Neural cell (in vitro differentiated cells): Measurements from ENCODE around the gene MICU1. TPM values are rescaled to one million over a fixed set of nuclear protein-coding genes. Genes with fewer than 3 reads are reported as not detected.

Source experiments
- H2AFZ ChIP-seq: fragments of 200-600, 300-800 bp; sonication (generic), shearing (Covaris generic); 2 replicates; pipeline ENCODE4 v1.6.0; 2014; ENCODE audit warnings: low read depth, mild to moderate bottlenecking, antibody characterized with exemption, low read length, moderate library complexity
- H3F3A ChIP-seq: fragments of 200-600 bp; shearing (Covaris generic); 2 replicates; pipeline ENCODE4 v1.6.1; 2016; ENCODE audit warnings: mild to moderate bottlenecking, moderate library complexity, mixed read lengths, antibody characterized with exemption, low read length; ENCODE audit not compliant: insufficient read depth, poor library complexity, severe bottlenecking
- H3K27ac ChIP-seq: fragments of 200-600, 300-800 bp; sonication (generic), shearing (Covaris generic); 2 replicates; pipeline ENCODE4 v1.5.1; 2014; ENCODE audit warnings: mild to moderate bottlenecking, low read length, moderate library complexity
- H3K27me3 ChIP-seq: fragments of 300-800, 200-600 bp; sonication (generic), shearing (Covaris generic); 2 replicates; pipeline ENCODE4 v1.6.0; 2014; ENCODE audit warnings: mild to moderate bottlenecking, low read depth, low read length, moderate library complexity; ENCODE audit not compliant: insufficient read depth
- H3K36me3 ChIP-seq: fragments of 300-800, 200-600 bp; sonication (generic), shearing (Covaris generic); 2 replicates; pipeline ENCODE4 v1.5.1; 2014; ENCODE audit warnings: mild to moderate bottlenecking, antibody characterized with exemption, low read length, moderate library complexity; ENCODE audit not compliant: insufficient read depth
- H3K4me2 ChIP-seq: fragments of 300-800, 200-600 bp; sonication (generic), shearing (Covaris generic); 2 replicates; pipeline ENCODE4 v1.6.0; 2014; ENCODE audit warnings: mild to moderate bottlenecking, low read length
- H3K4me3 ChIP-seq: fragments of 300-800, 200-600 bp; sonication (generic), shearing (Covaris generic); 2 replicates; pipeline ENCODE4 v1.5.1; 2014; ENCODE audit warnings: mild to moderate bottlenecking, low read length, moderate library complexity
- H3K79me2 ChIP-seq: fragments of 200-600 bp; shearing (Covaris generic); replicated peaks from 2 replicates; pipeline ENCODE4 v1.6.0; 2014; ENCODE audit warnings: mild to moderate bottlenecking, low read length, moderate library complexity; ENCODE audit not compliant: insufficient read depth
- H3K9ac ChIP-seq: fragments of 300-800, 200-600 bp; sonication (generic), shearing (Covaris generic); 2 replicates; pipeline ENCODE4 v1.6.1; 2016; ENCODE audit warnings: mild to moderate bottlenecking, low read length, mixed read lengths
- H3K9me2 ChIP-seq: fragments of 200-600 bp; shearing (Covaris generic); 2 replicates; pipeline ENCODE4 v1.6.1; 2016; ENCODE audit warnings: mild to moderate bottlenecking, low read length, mixed read lengths; ENCODE audit not compliant: insufficient read depth
- H3K9me3 ChIP-seq: fragments of 200-600, 300-800 bp; sonication (generic), shearing (Covaris generic); 2 replicates; pipeline ENCODE4 v1.6.1; 2016; ENCODE audit warnings: mild to moderate bottlenecking, mixed run types, low read length, moderate library complexity, mixed read lengths
- H4K20me1 ChIP-seq: fragments of 200-600 bp; shearing (Covaris generic); 2 replicates; pipeline ENCODE4 v1.6.1; 2016; ENCODE audit warnings: mild to moderate bottlenecking, mixed run types; ENCODE audit not compliant: insufficient read depth
- EP300 ChIP-seq: fragments of 450-650 bp; conservative IDR thresholded peaks from 2 replicates; pipeline ENCODE4 v1.6.1; 2014; ENCODE audit warnings: antibody characterized with exemption, mild to moderate bottlenecking, moderate library complexity; ENCODE audit not compliant: poor library complexity, severe bottlenecking
- EZH2 ChIP-seq: fragments of 200-600, 300-800 bp; shearing (Covaris generic), sonication (generic); IDR thresholded peaks from 2 replicates; pipeline ENCODE4 v1.6.1; 2014; ENCODE audit warnings: antibody characterized with exemption, low read length, borderline replicate concordance, mild to moderate bottlenecking; ENCODE audit not compliant: insufficient read depth, poor library complexity, severe bottlenecking
- MXI1 ChIP-seq: fragments of 450-650 bp; conservative IDR thresholded peaks from 2 replicates; pipeline ENCODE4 v1.6.1; 2014; ENCODE audit warnings: antibody characterized with exemption, mild to moderate bottlenecking; ENCODE audit not compliant: poor library complexity, severe bottlenecking
- POLR2AphosphoS5 ChIP-seq: IDR thresholded peaks from 2 replicates; pipeline ENCODE4 v1.6.1; 2012
- RAD21 ChIP-seq: fragments of 450-650 bp; conservative IDR thresholded peaks from 2 replicates; pipeline ENCODE4 v1.6.1; 2014; ENCODE audit warnings: antibody characterized with exemption, mild to moderate bottlenecking, moderate library complexity
- SMC3 ChIP-seq: fragments of 450-650 bp; conservative IDR thresholded peaks from 2 replicates; pipeline ENCODE4 v1.6.1; 2014; ENCODE audit warnings: antibody characterized with exemption, mild to moderate bottlenecking, moderate library complexity; ENCODE audit not compliant: poor library complexity
- TAF1 ChIP-seq: IDR thresholded peaks from 2 replicates; pipeline ENCODE4 v1.6.1; 2012; ENCODE audit warnings: low read depth
- polyA plus RNA-seq: library from polyadenylated mRNA; depleted of rRNA; stranded (reverse); fragments of >200 nt; gene quantifications from 2 replicates; pipeline ENCODE4 v1.2.3, GENCODE V29; 2014
- TF ChIP-seq, protein P1 (sequence below): IDR thresholded peaks from 2 replicates; pipeline ENCODE4 v1.6.1; 2012; ENCODE audit warnings: borderline replicate concordance
- TF ChIP-seq, protein P2 (sequence below): fragments of 450-650 bp; IDR thresholded peaks from 2 replicates; pipeline ENCODE4 v1.5.1; 2014; ENCODE audit warnings: antibody characterized with exemption, mild to moderate bottlenecking, moderate library complexity; ENCODE audit not compliant: poor library complexity, severe bottlenecking

Gene MICU1
- polyA plus RNA-seq, 1 donor from 2014 or later, result 86.0 TPM

DNA sequence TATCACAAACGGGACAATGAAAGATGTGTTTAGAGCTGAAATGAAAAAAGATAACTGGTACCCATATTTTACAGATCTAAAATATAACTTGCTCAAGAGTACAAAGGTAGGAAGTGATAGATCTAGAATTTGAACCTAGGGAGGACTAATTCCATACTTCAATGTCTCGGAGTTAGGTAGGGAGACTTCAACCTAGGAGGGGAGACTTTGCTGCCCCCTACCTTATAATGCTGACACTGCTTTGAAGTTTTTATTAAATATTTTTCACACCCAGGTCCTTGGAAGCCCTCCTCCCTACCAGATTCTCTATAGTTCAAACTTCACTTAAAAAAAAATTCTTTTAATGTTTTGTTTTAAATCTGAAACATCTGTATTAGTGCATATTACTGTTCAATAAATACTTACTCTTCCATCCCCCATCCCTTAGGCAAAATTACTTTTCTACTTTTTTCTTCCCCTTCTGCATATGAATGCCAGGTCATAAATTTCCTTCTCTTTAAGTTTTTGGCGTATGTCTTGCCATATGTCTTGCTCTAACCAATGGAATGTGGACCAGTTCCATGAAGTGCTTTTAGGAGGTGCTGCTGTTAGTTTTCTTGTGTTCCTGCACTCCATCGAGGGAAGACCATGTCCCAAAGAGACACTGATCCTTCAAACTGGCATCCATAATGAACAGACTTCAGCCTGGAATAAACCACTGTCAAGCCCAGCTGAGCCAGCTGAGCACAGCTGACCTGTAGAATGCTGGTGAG is 57.8 kb downstream of the MICU1 start:
- Histone ChIP-seq H3K27me3 (no peaks in the 10 kb centered on the region), H3K9me2 (no peaks in the 10 kb centered on the region), H3K27ac (no peak overlapping the region), H2AFZ (no peak overlapping the region), H3K9ac (no peak overlapping the region), H3K9me3 (no peaks in the 10 kb centered on the region), H4K20me1 (no peaks in the 10 kb centered on the region), H3K4me3 (no peak overlapping the region), H3F3A (no peaks in the 10 kb centered on the region), H3K79me2 (peaks cover 4% of the 10 kb centered on the region), H3K4me2 (no peak overlapping the region), H3K36me3 (no peaks in the 10 kb centered on the region)
- TF ChIP-seq MXI1 (no peak), SMC3 (no peak), TAF1 (no peak), POLR2AphosphoS5 (no peak), EZH2 (no peak), EP300 (no peak), RAD21 (no peak)
- TF ChIP-seq, protein P1, sequence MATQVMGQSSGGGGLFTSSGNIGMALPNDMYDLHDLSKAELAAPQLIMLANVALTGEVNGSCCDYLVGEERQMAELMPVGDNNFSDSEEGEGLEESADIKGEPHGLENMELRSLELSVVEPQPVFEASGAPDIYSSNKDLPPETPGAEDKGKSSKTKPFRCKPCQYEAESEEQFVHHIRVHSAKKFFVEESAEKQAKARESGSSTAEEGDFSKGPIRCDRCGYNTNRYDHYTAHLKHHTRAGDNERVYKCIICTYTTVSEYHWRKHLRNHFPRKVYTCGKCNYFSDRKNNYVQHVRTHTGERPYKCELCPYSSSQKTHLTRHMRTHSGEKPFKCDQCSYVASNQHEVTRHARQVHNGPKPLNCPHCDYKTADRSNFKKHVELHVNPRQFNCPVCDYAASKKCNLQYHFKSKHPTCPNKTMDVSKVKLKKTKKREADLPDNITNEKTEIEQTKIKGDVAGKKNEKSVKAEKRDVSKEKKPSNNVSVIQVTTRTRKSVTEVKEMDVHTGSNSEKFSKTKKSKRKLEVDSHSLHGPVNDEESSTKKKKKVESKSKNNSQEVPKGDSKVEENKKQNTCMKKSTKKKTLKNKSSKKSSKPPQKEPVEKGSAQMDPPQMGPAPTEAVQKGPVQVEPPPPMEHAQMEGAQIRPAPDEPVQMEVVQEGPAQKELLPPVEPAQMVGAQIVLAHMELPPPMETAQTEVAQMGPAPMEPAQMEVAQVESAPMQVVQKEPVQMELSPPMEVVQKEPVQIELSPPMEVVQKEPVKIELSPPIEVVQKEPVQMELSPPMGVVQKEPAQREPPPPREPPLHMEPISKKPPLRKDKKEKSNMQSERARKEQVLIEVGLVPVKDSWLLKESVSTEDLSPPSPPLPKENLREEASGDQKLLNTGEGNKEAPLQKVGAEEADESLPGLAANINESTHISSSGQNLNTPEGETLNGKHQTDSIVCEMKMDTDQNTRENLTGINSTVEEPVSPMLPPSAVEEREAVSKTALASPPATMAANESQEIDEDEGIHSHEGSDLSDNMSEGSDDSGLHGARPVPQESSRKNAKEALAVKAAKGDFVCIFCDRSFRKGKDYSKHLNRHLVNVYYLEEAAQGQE, result no peak
- TF ChIP-seq, protein P2, sequence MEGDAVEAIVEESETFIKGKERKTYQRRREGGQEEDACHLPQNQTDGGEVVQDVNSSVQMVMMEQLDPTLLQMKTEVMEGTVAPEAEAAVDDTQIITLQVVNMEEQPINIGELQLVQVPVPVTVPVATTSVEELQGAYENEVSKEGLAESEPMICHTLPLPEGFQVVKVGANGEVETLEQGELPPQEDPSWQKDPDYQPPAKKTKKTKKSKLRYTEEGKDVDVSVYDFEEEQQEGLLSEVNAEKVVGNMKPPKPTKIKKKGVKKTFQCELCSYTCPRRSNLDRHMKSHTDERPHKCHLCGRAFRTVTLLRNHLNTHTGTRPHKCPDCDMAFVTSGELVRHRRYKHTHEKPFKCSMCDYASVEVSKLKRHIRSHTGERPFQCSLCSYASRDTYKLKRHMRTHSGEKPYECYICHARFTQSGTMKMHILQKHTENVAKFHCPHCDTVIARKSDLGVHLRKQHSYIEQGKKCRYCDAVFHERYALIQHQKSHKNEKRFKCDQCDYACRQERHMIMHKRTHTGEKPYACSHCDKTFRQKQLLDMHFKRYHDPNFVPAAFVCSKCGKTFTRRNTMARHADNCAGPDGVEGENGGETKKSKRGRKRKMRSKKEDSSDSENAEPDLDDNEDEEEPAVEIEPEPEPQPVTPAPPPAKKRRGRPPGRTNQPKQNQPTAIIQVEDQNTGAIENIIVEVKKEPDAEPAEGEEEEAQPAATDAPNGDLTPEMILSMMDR, result no peak

DNA sequence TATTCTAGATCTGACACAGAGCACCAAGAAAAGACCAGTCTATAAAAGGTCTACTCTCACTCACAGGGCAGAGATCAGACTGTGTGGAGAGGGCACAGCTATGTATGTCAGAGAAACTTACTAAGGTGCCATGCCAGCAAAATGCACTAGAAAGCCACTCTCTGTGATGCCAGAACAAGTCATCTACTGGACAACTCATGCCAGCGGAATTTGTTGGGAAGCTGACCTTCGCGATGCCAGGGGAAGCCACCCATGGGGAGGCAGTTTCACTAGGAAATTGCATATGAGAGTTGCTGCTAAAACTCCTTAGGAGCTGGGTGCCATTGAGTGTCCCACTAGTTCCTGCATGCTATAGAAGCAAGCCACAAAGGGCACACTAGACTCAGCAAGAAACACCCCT is 58.5 kb downstream of the MICU1 start:
- Histone ChIP-seq H3K27ac (no peak overlapping the region), H3K4me2 (no peak overlapping the region), H3K4me3 (no peak overlapping the region), H3K9me2 (no peaks in the 10 kb centered on the region), H3K27me3 (no peaks in the 10 kb centered on the region), H3K36me3 (no peaks in the 10 kb centered on the region), H3K9ac (no peak overlapping the region), H4K20me1 (no peaks in the 10 kb centered on the region), H3K9me3 (no peaks in the 10 kb centered on the region), H3K79me2 (no peaks in the 10 kb centered on the region), H3F3A (no peaks in the 10 kb centered on the region), H2AFZ (no peak overlapping the region)
- TF ChIP-seq POLR2AphosphoS5, result no peak
- TF ChIP-seq EP300, result no peak
- no peak for TF ChIP-seq MXI1
- TF ChIP-seq, protein P1, result no peak
- TF ChIP-seq EZH2, result no peak
- TF ChIP-seq, protein P2, result no peak
- no peak for TF ChIP-seq TAF1
- TF ChIP-seq RAD21, result no peak
- TF ChIP-seq SMC3, result no peak
